Renal cortex interstitium (tissue), 11 donors: ENCODE measurements around the gene TMEM184A. TPM values are rescaled to one million over a fixed set of nuclear protein-coding genes. Genes with fewer than 3 reads are reported as not detected.

Source experiments
- DNase-seq, 11 donors: peaks; one replicate each; pipeline ENCODE4 v3.0.0-alpha.2; 2013; ENCODE audit warnings: low read depth in 9 of 11, low spot score in 4 of 11; ENCODE audit errors: extremely low read depth in 1 of 11
- polyA plus RNA-seq, 3 donors: library from polyadenylated mRNA; unstranded; fragments of 120-200 nt; gene quantifications; one replicate each; pipeline ENCODE4 v1.2.1, GENCODE V29; 2013; ENCODE audit not compliant: insufficient read length in 3 of 3

TMEM184A gene
- polyA plus RNA-seq, 3 donors = 4.6 to 11.1 (median 6.0) TPM

DNA sequence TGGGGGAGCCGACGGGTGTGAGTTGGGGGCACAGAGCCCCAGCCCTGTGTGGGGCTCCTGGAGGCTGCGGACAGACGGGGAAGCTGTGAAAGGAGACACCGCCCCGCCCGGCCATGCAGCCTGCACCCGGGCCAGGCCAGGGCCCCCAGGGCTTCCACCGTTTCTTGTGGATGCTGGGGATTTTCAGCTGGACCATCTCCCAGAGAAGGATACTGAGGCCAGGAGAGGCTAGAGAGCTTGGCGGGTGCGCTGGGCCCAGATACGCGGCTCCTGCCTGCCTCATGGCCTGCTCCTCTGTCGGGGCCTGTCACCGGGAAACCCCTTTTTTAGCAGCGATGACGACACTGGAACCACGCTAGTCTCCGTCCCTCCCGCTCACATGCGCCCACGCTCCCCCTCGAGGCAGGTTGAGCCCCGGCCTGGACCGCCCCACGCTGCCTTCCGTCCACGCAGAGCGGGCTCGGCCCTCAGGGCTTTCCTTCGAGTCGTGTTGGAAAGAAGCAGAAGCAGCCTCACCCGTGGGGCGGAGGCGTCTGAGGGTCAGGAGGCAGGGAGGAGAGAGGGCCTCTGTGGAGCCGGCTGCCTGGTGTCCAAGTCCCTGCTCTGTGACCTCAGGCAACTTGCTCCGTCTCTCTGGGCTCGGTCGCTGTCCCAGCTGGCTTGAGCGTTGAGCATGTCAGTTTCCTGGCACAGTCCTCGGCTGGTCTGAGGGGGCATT, 11.7 kb downstream of the TMEM184A start:
- DNase-seq = no peak

DNA sequence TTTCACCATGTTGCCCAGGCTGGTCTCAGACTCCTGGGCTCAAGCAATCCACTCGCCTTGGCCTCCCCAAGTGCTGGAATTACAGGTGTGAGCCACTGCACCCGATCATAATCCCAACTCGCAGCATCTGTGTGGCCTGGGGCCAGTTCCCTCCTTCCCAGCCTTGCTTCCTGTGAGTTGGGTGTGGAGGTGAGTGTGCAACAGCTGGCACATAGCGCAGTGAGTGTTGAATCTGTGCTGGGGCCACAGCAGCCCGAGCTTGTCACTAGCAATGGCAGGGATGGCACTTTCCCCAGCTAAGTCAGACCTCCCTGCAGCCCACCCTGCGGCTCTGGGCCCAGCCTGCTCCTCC, 12.2 kb downstream of the TMEM184A start:
- DNase-seq = no peak

DNA sequence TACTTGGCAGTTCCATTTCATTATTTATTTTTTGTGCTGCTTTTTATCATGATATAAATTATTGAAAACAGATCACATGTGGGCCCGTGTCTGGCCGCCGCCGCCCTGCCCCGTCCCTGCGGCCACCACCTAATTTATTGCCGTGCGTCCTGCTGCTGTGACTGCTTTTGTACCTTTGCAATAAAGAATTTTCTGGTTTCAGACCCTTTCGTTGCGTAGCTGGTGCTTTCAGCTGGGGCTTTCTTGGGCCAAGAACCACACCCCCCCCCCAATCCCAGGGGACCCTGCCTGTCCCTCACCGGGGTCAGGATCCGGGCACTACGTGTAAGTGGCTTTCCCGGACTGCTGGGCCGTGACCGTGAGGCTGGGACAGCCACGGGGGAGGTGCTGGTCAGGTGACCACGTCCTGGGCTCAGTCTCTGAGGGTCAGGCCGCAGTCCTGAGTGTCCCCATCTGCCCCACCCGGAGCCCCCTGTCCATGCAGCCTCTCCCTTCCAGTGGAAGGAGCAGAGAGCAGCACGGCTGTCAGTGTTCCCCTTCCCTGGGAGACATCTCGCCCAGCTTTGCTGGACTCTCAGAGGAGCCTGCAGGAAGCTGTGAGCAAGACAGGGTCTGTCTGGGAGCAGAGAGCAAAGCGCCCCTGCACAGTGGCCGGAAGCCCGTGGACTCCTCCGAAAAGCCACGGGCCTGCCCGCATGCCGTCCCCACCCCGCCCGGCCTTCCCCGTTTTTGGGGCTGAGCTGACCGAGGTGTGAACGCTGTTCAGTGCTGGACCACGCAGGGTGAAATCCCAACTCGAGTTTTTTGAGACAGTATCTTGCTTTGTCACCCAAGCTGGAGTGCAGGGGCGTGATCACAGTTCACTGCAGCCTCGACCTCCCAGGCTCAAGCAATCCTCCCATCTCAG, 12.9 kb downstream of the TMEM184A start:
- no peak for DNase-seq

DNA sequence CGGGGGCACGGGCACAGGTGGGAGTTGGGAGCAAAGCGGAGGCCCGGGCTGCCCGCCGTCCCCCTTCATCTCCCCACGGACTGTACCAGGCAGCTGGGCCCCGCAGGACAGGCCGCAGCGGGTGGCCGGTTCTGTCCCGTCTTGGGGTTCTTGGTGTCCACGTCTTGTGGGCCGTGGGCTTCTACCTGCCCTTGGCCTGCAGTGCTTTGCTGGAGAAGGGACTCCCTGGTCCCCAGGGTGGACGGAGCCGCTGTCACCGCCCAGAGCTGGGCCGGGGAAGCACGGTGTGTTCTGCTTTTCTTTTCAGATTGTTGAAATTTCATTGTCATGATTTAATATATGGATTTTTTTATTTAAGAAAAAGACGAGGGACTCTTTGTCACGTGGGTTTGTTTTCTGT, 13.7 kb downstream of the TMEM184A start:
- no peak for DNase-seq

DNA sequence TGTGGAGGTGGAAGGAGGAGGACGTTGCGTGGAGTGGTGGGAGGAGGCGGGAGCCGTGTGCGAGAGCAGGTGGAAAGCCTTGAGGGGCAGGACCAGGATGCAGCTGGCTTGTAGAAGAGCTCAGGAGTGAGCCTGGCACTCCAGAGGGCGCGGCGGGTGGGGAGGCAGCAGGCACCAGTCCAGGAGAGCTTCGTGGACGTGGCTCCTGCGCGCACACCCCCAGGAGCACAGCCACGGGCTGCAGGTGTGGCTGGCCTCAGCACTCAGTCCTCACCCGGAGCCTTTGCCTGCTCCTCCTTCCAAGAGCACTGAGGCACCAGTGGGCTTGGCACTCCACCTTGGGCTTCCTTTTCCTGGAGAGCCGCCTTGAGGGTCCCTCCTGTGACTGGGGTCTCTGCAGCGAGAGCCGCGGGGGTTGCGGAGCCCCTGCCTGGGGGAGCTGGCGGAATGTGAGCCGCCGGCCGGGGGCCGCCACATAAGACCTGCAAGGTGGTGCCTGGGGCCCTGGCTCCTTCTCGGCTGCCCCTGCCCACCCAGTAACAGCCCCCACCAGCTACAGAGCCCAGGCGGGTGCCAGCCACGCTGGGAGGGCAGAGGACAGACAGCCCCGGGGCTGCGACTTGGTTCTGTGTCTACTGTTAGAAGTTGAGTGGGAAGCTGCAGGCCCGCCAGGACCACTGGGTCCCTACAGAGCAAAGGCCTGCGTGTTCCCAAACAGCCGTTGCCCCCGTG, 14.4 kb downstream of the TMEM184A start:
- no peak for DNase-seq

DNA sequence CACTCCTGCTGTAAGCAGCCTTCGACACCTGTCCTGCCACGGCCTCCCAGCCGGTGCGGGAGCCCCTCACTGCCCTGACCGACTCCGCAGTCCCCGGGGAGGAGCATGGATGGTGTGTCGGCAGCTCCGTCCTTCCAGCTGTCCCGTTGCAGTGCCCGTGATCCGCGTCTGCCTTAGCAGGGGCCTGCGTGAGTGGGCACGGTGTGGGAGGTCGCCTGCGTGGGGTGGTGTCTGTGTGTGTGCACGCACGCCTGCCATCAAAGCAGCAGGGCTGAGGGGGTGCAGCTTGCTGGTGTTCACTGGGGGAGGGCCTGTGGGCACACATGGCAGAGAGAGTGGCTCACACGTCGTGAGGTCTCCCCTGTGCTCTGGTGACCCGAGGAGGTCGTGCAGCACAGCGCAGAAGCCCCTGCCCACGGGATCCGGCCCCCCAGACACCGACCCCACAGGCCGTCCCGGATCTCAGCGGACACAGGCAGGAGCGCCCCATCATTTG, 15.2 kb downstream of the TMEM184A start:
- DNase-seq = no peak

DNA sequence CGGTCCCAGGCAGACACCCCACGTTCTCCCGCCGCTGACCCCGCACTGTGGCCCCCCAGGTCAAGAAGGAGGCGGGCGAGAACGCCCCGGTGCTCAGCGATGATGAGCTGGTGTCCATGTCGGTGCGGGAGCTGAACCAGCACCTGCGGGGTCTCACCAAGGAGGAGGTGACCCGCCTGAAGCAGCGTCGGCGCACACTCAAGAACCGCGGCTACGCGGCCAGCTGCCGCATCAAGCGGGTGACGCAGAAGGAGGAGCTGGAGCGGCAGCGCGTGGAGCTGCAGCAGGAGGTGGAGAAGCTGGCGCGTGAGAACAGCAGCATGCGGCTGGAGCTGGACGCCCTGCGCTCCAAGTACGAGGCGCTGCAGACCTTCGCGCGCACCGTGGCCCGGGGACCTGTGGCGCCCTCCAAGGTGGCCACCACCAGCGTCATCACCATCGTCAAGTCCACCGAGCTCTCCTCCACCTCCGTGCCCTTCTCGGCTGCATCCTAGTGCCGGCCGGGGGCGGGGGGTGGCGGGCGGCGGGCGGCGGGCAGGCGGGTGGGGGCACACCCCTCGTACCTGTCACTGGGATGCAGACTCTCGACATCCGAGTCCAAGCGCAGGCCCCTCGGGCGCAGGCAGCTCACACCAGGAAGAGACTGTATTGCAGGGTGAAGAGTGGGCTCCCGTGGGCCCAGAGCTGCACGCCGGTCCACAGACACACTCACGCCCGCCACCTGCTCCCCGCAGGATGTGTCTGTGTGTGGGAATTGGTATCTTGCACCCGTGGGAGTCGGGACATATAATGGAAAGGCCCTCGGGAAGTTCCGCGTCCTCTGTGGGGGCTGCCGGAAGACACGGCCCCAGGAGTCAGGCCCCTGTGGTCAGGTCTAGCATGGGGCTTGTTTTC, 15.9 kb downstream of the TMEM184A start:
- DNase-seq = no peak

DNA sequence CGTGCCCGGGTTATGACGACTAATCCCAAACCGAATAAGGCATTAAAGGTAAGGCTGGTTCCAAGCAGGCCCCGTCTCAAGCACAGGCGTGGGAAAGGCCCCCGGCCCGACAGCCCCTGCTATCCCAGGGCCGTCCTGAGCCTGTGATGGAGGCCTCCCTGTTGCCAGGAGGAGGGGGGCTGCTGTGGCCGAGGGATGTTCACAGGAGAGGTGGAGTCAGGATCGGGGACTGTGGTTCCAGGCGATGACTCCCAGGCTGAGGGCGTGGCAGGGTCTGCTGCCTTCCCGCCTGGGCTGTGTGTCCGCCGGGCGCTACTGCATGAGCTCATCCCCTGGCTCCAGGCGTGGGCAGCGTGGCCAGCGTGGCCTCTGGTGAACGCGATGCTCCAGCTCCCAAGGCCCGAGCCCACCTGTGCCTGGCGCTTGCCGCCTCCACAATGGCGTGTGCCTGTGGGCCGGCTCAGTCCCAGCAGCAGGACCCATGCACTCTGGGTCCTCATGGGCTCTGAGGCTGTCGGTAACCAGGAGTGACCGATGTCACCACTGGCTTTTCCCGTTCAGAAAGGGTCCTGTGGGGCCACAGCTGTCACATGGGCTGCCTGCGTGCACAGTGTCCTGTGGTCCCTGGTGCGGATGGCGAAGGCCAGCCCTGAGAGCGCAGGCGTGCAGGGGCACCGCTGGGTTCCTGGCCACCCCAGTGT, 16.7 kb downstream of the TMEM184A start:
- DNase-seq = no peak

DNA sequence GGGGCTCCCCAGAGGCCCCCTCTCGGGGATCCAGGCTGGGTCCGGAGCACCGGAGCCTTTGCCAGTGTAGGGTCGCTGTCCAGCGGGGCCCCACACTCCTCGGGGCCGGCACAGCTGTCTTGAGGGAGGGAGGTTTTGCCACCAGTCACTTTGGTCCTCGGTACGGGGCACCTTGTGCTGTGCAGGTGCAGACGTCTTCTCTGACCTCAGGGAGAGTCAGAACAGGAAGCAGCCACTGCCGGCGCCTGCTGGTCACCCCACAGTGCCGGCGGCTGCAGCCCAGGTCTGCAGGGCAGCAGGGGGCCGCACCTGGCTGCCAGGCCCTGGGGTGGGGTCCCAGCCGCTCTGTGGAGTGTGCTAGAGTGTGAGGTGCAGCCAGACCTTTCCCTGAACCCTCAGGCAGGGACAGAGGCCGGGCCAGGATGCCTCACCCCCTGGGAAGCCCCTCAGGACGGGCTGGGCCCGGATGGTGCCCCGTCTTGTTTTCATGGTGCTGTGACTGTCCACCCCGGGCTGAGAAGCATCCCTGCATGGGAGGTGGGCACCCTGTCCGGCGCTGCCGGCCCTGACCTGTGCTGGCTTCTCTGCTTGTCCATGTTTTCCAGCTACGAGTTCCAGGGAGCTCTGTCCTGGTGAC, 17.3 kb downstream of the TMEM184A start:
- DNase-seq = no peak

DNA sequence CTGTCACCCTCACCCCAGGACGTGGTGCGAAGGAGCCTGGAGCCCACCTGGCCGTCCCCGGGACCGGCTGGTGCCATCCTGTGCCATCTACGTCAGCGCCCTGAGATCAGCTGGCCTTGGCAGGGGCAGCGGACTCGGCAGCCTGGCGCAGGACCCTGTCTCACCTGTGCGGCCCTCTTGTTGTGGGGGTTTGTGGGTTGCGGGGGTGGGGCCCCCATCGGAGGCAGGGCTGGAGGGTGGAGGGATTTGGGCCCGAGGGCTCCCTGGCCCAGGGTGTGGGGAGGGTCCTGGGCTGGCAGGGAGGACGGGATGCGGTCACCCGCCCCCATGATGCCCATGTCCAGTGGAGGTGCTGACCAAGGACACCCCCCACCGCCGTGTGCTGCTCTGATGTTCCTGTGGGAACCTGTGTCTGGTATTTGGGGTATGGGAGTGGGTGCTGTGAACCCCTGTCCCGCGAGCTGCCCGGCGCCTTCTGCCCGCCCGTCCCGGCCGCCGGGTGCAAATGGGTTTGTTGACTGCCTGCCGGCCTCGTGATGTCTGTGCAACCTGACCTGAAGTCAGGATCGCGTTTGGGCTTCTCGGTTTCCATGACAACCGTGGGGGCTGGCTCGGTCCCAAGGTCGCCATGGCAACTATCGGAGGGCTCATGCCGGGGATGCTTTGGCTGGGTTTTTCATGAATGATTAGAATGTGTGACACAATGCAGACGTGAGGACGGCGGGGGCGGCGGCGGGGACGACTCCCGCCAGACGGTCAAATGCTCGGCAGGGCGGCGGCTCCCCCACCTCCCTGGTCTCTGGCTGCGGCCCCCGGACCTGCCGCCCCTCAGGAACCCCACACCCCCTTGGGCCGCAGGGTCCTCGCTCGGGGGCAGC, 18.2 kb downstream of the TMEM184A start:
- peak in 10 of 11 donors; percentile 80 to 93 (median 90) for DNase-seq

DNA sequence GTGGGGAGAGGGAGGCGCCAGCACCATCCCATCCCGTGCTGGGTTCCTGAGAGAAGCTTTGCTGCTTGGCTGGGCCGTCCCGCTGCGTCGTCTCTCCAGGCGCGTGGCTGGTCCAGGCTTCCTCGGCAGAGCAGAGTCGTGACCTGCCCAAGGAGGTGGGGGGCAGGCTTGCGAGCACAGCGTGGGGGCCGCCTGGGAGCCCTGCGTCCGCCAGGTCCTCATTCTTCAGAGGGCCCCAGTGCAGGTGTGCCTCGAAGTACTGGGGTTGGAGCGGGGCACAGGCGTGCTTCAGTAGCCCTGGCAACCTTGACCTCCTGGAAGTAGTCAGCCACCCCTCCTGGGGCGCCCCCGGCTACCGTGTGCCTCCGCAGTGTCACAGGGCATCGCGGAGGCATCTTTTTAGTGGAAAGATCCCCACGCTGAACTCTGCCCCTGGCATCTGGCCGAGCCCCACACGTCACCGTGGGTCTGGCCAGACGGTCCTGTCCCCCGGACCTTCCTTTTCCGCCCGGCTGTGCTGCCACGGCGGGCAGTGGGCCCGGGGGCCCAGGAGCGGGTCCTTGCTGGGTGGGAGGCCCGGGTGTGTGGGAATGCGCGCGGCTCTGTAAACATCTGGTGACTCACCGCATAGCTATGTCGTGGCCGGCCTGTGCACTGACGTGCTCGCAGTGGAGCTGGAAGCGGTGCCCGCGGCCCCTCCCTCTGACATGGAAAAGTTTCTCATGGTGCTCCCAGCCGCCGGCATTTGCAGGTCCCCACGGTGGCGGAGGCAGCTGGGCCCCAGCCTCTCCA, 19.1 kb downstream of the TMEM184A start:
- DNase-seq = peak in 10 of 11 donors; percentile 68 to 95 (median 88)

DNA sequence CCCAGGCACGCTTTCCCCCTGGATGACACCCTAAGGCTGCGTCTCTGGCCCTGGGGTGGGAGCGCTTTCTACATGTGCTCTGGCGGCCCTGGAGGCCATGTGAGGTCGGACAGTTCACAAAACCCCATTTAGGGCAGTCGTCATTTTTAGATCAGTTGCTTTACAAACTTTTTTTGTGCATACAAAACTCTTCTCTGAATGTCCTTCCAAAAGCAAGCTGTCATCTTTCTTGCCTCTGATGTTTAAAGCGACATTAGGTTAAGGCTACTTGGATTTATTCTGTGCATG, 19.6 kb downstream of the TMEM184A start:
- no peak for DNase-seq

DNA sequence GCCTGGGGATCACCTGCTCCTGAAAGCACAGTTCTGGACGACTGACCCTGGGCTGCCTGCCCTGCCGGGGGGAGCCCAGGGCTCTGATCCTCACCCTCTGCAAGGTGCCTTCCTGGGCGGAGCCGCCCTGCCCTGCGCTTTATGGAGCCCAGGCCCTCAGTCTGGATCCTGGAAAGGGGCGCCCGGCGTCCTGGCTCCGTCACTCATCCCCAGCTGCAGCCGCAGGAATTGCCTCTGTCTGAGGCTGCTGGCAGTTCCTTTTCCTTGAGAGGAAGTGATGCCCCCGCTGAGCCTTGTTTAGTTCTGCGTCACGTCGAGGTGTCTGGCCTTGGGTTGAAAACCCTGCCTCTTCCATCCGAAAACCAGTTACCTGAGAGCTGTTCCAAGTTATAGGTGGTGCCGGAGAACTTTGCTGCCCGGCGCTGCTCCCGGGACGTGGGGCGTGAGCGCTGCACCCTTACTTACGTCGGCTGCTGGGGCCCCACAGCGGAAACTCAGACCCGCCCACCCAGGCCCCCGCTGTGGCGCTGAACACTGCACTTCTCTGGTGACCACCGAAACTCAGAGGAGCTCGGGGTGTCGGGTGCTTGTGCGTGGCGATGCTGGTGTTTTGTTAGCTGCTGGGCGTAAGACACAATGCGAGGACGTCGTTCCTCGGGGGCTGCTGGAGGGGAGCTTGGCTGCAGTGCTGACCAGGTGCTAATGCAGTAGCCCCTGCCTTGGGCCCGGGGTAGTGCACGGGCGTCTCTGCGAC, 20.1 kb downstream of the TMEM184A start:
- no peak for DNase-seq

DNA sequence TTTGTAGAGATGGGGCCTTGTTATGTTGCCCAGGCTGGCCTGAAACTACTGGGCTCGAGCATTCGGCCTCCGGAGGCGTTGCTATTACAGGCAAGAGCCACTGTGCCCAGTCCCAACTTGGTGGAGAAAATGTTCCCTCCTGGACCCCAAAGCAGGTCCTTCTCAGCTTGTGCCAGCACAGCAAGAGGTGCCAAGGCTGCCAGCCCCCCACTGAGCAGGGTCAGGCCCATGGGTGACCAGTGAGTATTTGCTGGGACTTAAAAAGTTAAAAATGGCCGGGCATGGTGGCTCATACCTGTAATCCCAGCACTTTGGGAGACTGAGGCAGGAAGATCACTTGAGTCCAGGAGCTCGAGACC, 20.9 kb downstream of the TMEM184A start:
- no peak for DNase-seq

DNA sequence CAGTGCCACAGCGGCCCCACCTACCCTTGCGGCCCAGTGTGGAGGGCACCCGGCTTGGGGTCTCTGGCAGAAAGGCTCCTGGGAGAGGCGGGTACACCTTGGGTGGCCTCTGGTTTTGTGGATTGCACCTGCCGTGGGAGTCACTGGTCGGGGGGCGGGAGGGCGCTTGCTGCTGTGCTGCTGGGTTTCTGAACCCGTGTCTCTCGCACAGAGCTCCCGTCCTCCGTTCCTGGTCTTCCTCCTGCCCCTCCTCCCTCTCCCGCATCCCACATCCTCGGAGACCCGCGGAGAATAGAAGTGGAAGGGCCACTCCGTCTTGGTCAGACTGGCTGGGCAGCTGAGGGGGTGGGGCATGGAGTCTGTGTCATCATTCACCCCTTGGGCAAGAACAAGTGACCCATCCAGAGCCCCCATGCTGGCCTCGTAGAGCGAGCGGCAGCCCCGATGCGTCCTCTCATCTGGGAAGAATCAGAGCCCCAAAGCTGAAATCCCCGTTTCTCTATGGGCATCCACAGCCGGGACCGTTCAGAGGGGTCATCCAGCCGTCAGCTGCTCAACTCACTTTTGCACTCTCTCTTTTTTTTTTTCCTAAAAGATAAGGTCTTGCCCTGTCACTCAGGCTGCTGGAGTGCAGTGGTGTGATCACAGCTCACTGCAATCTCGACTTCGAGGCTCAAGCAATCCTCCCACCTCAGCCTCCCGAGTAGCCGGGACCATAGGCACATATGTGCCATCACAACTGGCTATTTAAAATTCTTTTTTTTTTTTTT, 21.5 kb downstream of the TMEM184A start:
- DNase-seq = no peak
